ENCODE data around the gene MORC4. TPM values are rescaled to one million over a fixed set of nuclear protein-coding genes. Genes with fewer than 3 reads are reported as not detected.

The MORC4 gene
- total and polyA plus RNA-seq, 11 donors = 1.0 to 6.5 (median 2.8) TPM

DNA sequence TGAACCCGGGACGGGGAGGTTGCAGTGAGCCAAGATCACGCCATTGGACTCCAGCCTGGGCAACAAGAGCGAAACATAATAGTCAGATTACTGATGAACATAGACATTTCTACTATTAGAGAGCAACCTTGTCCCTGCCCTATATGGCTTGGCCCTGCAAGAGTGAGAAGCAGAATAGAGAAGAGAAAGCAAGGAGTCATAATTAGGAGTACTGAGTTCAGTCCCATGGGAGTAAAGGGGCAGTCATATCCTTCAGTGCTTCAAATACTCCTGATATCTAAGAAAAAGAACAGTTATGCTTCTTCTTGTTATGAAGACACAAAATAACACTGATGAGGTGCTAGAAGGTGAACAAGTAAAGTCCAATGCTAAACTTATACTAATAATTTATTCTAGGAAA, 46.0 kb downstream of the MORC4 start:
- DNase-seq (no peak), ATAC-seq (no peak)
- Histone ChIP-seq H3K4me3 (no peak overlapping the region), H3K9me3 (no peaks in the 10 kb centered on the region), H3K36me3 (peaks cover 0 to 55% (median 10%) of the 10 kb centered on the region in 9 donors), H3K27me3 (peaks cover 0 to 15% (median 0%) of the 10 kb centered on the region in 9 donors), H3K27ac (no peak overlapping the region), H3K4me1 (no peaks in the 10 kb centered on the region)
- intact Hi-C loops (cut with DNase I) = loop anchor here in 8 of 10 donors (5.0 to 10.0 kb wide), 4 partner anchors 49 to 62 kb away; partner anchors contain the start of gene RIPPLY1 (in 1 of the 8)
- WGBS, 4 donors = 89 to 97% (median 95%) methylated on average over 4 of the region's 4 CpGs
- no peak for TF ChIP-seq POLR2A (IDR thresholded peaks at IDR 0.05)
- TF ChIP-seq, protein P1, sequence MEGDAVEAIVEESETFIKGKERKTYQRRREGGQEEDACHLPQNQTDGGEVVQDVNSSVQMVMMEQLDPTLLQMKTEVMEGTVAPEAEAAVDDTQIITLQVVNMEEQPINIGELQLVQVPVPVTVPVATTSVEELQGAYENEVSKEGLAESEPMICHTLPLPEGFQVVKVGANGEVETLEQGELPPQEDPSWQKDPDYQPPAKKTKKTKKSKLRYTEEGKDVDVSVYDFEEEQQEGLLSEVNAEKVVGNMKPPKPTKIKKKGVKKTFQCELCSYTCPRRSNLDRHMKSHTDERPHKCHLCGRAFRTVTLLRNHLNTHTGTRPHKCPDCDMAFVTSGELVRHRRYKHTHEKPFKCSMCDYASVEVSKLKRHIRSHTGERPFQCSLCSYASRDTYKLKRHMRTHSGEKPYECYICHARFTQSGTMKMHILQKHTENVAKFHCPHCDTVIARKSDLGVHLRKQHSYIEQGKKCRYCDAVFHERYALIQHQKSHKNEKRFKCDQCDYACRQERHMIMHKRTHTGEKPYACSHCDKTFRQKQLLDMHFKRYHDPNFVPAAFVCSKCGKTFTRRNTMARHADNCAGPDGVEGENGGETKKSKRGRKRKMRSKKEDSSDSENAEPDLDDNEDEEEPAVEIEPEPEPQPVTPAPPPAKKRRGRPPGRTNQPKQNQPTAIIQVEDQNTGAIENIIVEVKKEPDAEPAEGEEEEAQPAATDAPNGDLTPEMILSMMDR (IDR thresholded peaks at IDR 0.05) = no peak

DNA sequence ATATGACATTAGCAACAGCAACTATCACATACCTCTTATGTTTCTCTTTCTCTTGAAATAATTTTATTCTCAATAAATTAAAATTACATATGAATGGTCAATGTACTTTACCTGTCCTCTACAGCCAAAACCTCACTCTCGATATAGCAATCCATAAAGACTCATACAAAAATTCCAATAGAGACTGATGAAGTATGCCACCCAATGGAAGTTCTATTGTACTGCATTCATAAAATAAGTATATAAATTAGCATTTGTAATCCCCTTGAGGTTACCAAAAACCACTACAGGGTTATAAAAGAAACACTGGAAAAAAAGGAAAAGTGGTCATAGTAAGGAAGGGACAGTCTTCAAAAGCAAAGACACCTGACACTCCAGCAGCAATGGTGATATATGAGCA, 47.0 kb downstream of the MORC4 start:
- ATAC-seq = no peak
- intact Hi-C loops (cut with DNase I) = loop anchor here in 8 of 10 donors (5.0 to 10.0 kb wide), 4 partner anchors 48 to 61 kb away; partner anchors contain the start of gene RIPPLY1 (in 1 of the 8)
- no peak for DNase-seq
- H3K9me3 ChIP-seq = no peaks in the 10 kb centered on the region
- peaks cover 0 to 15% (median 0%) of the 10 kb centered on the region in 9 donors for H3K27me3 ChIP-seq
- H3K4me1 ChIP-seq = no peaks in the 10 kb centered on the region
- H3K4me3 ChIP-seq = no peak overlapping the region
- WGBS, 4 donors = 37 to 59% (median 44%) methylated on average over 1 of the region's 1 CpG
- H3K36me3 ChIP-seq = peaks cover 0 to 47% (median 9%) of the 10 kb centered on the region in 9 donors
- H3K27ac ChIP-seq = no peak overlapping the region
- TF ChIP-seq POLR2A (IDR thresholded peaks at IDR 0.05) = no peak
- TF ChIP-seq, protein P1 (IDR thresholded peaks at IDR 0.05) = peak in 11 of 12 donors; percentile 15 to 45 (median 29)

DNA sequence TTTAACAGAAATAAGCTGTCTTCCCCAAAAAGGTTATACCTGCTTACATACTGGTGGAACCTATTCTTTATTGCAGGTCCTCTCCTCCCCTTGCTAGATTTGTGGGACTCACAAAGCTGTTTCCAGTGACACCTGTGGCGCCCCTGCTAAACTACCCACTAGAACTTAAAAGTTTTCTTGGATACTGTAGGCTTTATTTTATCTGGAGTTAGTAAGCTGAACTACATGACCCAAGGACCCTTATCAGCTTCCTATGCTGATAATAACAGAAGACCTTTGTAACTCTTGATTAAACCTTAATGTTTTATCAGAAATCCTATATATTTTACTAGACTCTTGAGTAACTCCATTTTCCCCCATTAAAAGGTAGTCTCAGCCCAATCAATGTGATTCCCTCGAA, 47.5 kb downstream of the MORC4 start:
- Histone ChIP-seq H3K36me3 (peaks cover 0 to 42% (median 6%) of the 10 kb centered on the region in 9 donors), H3K4me1 (no peaks in the 10 kb centered on the region), H3K4me3 (no peak overlapping the region), H3K27me3 (peaks cover 0 to 15% (median 0%) of the 10 kb centered on the region in 9 donors), H3K27ac (no peak overlapping the region), H3K9me3 (no peaks in the 10 kb centered on the region)
- DNase-seq = no peak
- no peak for ATAC-seq
- 70 to 100% (median 89%) methylated on average over 2 of the region's 2 CpGs for WGBS, 4 donors
- intact Hi-C loops (cut with DNase I) = loop anchor here in 8 of 10 donors (5.0 to 10.0 kb wide), 4 partner anchors 48 to 60 kb away; partner anchors contain the start of gene RIPPLY1 (in 1 of the 8)
- TF ChIP-seq, protein P1 (IDR thresholded peaks at IDR 0.05) = no peak

DNA sequence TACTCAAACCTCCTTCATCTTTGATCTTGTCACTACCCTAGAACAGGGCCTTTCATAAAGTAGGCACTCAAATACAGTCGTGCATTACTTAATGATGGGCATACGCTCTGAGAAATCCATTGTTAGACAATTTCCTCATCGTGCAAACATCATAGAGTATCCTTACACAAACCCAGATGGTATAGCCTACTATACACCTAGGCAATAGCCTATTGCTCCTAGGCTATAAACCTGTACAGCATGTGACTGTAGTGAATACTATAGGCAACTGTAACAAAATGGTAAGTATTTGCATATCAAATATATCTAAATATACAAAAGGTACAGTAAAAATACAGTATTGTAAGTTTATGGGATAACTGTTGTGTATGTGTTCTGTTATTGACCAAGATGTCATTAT, 47.9 kb downstream of the MORC4 start:
- intact Hi-C loops (cut with DNase I) = loop anchor here in 8 of 10 donors (5.0 to 10.0 kb wide), 4 partner anchors 47 to 60 kb away; partner anchors contain the start of gene RIPPLY1 (in 1 of the 8)
- 61 to 91% (median 84%) methylated on average over 3 of the region's 3 CpGs for WGBS, 4 donors
- ATAC-seq = no peak

More for the DNA sequence above, 47.9 kb downstream of the MORC4 start:
- DNase-seq = no peak
- no peaks in the 10 kb centered on the region for H3K4me1 ChIP-seq
- H3K36me3 ChIP-seq = peaks cover 0 to 38% (median 6%) of the 10 kb centered on the region in 9 donors
- no peak for TF ChIP-seq POLR2A (IDR thresholded peaks at IDR 0.05)
- TF ChIP-seq, protein P1 (IDR thresholded peaks at IDR 0.05) = no peak
- no peak overlapping the region for H3K27ac ChIP-seq
- no peaks in the 10 kb centered on the region for H3K9me3 ChIP-seq
- H3K27me3 ChIP-seq = peaks cover 0 to 15% (median 0%) of the 10 kb centered on the region in 9 donors
- no peak overlapping the region for H3K4me3 ChIP-seq

Measured in heart left ventricle (tissue), 16 donors.